Suppressor macrophage (primary cell): ENCODE results near the gene TMEM213.
"Not testable (repeated sequence)": the region's sequence is repeated elsewhere in the genome, so short reads cannot be mapped to it uniquely, and the experiment has no call there.

Source experiments
- DNase-seq, 4 experiments: peaks; one replicate each; pipeline ENCODE4 v3.0.0-alpha.2; 2020 to 2022
- total RNA-seq, 17 experiments: gene quantifications; one replicate each; lab custom pipeline; 2026; ENCODE audit warnings: mixed read lengths in 6 of 17, inconsistent platforms in 3 of 17; lab: John Stamatoyannopoulos, UW

Gene TMEM213, protein sequence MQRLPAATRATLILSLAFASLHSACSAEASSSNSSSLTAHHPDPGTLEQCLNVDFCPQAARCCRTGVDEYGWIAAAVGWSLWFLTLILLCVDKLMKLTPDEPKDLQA
- total RNA-seq: 0 to 1.1 (median 0) reads per million in 17 experiments

DNA sequence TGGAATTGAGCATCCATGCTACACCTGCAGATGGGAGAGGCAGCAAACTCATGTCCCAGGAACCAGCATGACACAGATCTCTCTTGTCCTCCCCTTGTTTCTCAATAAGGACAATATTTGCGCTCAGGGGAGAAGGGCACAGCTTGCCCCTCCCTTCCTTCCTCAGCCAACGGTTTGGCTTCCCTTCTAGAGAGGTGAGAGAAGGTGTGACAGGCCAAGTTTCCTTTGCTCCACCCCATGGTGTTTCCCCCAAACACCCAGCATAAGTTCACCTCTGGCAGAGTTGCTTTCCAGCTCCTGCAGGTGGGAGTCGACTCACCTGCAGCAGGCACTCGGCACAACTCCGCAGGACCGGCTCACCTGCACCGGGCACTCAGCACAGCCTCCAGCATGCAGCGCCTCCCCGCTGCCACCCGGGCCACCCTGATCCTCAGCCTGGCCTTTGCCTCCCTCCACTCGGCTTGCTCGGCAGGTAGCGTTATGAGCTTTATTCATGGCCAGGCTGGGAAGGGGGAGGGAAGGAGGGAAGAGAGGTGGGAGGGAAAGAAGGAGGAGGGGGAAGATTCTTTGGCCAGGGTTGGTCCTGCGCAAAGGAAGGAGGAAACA is at the start of gene TMEM213, which contains the start of gene ATP6V0A4:
TMEM213 (plus strand) TSS at position 280 of the 606 bp plus-strand sequence; CDS start at position 391, 111 bp downstream.
ATP6V0A4 (minus strand) TSS at position 482 of the 606 bp plus-strand sequence. CDS start 26,949 bp downstream, outside the sequence.
- DNase-seq: no peak

GRCh38 chr7:138748666-138749065 is 49.1 kb upstream of the TMEM213 start:
- no peak for DNase-seq

GRCh38 chr7:138749960-138750359 is 47.8 kb upstream of the TMEM213 start:
- no peak for DNase-seq

DNA sequence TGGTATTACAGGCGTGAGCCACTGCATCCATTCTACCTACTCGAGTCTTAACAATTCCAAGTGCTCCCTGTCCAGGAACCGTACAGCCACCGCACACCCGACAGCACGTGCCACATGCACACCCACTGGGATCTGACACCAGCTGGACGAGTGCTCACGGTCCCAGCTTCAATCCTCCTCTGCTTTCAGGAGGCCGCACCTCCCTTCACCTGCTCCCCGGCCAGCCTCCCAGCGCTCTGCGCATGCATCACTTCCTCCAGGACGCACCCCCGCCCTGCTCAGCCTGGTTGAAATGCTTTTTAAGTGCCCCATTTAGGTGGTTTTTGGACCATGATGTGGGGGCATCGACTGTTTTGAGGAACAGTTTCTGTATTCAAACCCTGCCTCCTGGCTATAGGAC is 47.3 kb upstream of the TMEM213 start:
- no peak for DNase-seq

- DNase-seq: no peak
Observed at GRCh38 chr7:138750901-138751464, 46.8 kb upstream of the TMEM213 start.

DNA sequence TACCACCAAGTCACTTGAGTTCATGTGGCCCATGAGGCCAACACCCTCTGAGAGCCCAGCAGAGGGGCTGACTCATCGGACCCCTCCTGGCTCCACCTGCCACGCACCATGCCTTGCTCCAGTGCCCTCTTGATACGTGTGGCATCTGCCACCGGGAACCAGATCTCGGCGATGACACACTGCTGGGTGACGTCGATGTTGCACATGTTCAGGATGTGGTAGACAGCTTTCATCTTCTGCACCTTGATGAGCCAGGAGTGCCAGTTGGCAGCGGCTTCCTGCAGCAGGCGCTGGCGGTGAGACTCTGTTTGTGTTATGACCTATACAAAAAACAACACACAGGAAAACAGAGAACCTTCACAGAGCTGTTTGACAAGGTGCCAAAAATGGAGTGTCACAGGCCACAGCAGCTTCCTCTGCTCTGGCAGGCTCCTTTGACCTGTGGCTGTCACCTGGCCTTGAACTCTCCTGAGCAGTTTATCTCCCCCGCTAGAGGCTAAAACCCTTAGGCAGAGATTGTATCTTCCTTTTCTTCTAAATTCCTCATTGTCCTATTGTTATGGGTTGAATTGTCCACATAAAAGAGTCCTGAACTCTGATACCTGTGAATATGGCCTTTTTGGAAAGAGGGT is 45.2 kb upstream of the TMEM213 start:
- DNase-seq: peak in 1 of 4 experiments; percentile 7

DNA sequence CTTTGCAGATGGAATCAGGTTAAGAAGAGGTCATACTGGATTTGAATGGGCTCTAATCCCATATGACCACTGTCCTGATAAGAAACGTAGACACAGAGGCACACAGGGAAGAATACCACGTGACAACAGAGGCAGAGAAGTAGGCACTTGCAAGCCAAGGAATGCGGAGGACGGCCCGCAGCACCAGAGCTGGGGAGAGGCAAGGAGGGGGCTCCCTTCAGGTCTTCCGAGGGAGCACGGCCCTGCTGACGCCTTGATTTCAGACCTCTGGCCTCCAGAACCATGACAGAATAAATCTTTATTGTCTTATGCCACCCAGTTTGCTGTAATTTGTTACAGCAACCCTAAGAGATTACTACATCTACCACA is 44.7 kb upstream of the TMEM213 start:
- DNase-seq: no peak

GRCh38 chr7:138753610-138754009 is 44.2 kb upstream of the TMEM213 start:
- DNase-seq: no peak

DNA sequence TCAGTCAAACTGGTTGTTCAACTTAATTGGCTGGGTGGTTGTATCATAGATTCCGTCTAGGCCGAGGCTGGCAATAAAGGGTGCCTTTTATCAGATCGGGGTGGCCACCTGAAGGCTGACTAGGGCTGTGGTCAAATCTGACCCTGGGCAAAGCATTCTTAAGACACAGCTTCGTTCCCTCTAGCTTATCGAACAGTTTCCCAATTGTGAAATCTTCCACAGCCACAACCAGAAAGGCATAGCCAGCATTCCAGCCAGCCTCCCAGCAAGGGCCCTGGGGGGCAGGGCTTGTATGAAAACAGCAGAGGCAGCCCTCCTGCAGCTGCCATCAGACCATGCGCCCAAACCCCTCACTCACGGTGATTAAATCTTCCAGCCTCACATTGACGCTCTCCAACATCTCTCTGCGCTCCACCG is 42.5 kb upstream of the TMEM213 start:
- DNase-seq: no peak

GRCh38 chr7:138755842-138756590 is 41.8 kb upstream of the TMEM213 start:
- DNase-seq: no peak

- DNase-seq: no peak
Observed at GRCh38 chr7:138756591-138757242, 41.1 kb upstream of the TMEM213 start.

DNA sequence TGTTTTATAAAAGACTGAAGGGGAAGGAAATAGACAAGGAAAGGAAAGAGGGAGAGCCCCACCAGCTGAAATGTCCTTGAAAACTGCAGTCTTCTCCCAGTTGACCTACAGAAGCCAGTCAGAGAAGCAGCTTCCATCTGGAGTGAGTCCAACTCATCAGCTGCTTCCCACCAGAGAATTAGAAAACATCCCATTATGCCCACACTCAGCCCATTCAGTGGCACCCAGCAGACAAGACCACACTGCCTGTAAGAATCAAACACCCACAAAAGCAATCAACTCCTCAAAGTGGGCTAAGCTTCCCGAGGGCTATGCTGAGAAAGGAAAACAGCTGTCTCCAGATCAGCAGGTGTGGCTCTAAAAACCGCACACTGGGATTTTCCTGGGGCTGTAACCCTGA is 29.6 kb upstream of the TMEM213 start:
- DNase-seq: no peak

GRCh38 chr7:138770904-138771303 is 26.9 kb upstream of the TMEM213 start:
- DNase-seq: no peak

DNA sequence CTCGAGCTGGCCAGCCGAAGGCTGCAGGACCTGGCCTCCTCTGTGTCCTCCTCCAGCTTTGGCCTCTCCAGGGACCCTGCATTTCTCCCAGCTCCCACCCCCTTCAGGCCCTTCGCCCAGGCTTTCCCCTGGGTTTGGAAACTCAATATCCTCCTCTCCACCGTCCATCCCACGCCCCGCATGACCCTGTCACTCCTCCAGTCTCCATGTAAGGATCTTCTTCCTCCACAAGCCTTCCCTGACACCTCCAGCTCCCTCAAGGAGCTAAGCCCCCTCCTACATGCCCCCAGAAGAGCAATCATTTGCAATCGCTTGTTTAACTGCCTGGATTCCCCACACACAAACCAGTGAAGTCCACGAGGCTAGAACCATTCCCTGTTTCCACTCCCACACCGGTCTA is 24.6 kb upstream of the TMEM213 start:
- no peak for DNase-seq

DNA sequence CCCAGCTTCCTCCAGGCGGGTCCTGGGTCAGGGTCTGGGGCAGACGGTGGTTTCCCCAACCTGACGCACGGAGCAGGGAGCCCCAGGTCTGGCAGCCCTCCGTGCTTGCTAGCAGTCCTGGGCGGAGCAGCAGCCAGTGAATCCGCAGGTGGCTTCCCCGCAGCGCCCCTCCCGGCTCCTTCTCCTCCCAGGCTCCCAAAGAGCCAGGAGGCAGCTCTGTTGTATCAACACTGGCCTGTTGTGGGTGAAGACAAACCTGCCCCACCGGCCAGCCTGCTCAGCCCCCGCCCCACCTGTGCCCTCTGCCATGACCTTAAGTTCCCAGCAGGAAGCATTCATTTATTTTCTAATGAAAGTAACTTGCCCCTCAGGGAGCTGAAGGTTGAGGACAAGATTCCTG is 24.0 kb upstream of the TMEM213 start:
- DNase-seq: no peak

DNA sequence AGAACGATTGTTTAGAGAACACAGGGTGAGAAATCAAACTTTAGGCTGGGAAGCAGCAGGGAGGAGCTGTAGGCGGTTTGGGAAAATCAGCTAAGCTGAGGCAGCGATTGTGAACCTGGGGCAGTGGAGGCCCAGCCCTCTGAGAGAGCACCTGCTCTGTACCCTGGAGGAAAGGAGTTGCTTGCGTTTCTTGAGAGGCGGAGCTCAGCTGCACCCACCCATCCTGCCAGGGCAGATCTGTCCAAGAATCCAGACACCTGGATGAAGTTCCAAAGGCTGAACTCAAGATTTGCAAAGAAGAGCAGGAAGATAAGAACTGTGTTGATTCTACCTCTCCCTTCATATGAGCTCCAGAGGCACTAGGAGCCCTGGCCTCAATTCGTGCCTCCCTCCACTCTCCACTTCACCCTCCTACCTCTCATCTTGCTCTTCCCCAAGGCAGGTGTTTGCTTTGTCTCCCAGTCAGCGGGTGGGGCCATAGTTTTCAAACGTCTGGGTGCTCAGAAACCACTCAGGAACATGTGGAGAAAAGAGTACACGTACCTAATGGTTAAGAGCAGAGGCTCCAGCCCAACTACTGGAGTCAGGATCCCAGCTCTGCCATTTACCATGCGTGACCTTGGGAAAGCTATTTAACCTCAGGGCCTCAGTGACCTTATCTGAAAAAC is 21.5 kb upstream of the TMEM213 start:
- DNase-seq: no peak

DNA sequence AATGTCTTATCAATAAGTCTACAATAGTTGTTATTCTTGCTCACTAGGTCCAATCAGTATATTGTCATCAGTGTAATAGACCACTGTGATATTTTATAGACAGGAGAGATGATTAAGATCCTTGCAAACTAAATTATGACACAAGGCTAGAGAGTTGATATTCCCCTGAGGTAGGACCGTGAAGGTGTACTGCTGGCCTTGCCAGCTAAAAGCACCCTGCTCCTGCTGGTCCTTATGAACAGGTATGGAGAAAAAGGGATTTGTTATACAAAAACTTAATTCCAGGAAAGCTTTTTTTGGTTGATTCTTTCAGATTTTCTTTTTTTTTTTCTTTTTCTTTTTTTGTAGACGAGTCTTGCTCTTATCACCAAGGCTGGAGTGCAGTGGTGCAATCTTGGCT is 16.8 kb upstream of the TMEM213 start:
- DNase-seq: no peak

GRCh38 chr7:138784692-138785091 is 13.1 kb upstream of the TMEM213 start:
- no peak for DNase-seq

- no peak for DNase-seq
Observed at GRCh38 chr7:138785587-138786437, 12.0 kb upstream of the TMEM213 start.

GRCh38 chr7:138796038-138796615 is 1.7 kb upstream of the TMEM213 start:
- no peak for DNase-seq

DNA sequence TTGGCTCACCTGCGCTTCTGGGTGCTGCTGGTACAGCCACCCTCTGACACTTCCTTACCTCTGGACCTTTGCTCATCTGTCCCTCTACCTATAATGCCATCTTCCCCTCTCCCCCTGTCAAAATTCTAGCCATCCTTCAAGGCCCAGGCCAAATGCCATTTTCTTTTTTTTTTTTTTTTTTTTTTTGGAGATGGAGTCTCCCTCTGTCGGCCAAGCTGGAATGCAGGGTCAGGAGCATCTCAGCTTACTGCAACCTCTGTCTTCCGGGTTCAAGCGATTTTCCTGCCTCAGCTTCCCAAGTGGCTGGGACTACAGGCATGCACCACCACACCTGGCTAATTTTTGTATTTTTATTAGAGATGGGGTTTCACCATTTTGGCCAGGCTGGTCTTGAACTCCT is 748 bp upstream of the TMEM213 start:
- not testable (repeated sequence) for DNase-seq
